ENCODE data around the gene ALKBH7. TPM values are rescaled to one million over a fixed set of nuclear protein-coding genes. Genes with fewer than 3 reads are reported as not detected.

ALKBH7 gene
- total RNA-seq (2014; rRNA removed; shearing (Covaris generic)): 20.2 and 48.5 TPM in 2 replicates
- 72.4 and 79.8 TPM in 2 replicates for polyA plus RNA-seq (2016; fragmentation: Nextera tagmentation; extraction: Ambion mirVana)

- in situ Hi-C loops (cut with MboI): no loop called here
- Histone ChIP-seq H3K27ac (peak within 1 kb of the TSS; percentile 98), H4K20me1 (ENCODE audit: insufficient read depth) (no peaks in the 10 kb centered on the region), H3K9ac (peak within 1 kb of the TSS; percentile 98), H3K9me3 (ENCODE audit: low read depth) (no peaks in the 10 kb centered on the region), H3K27me3 (replicated peaks; ENCODE audit: insufficient read depth) (no peaks in the 10 kb centered on the region), H3K4me2 (ENCODE audit: unreplicated experiment) (peak within 1 kb of the TSS; percentile 91), H3K79me2 (ENCODE audit: insufficient read depth) (no peaks in the 10 kb centered on the region), H3K9me2 (ENCODE audit: insufficient read depth) (no peaks in the 10 kb centered on the region), H3F3A (ENCODE audit: insufficient read depth) (0 out of 2 replicates have a peak, but pooled peaks cover 23% of the 10 kb centered on the region), H2AFZ (peak within 1 kb of the TSS; percentile 91), H3K36me3 (ENCODE audit: low read depth) (0 out of 2 replicates have a peak, but pooled peaks cover 2% of the 10 kb centered on the region), H3K4me1 (ENCODE audit: insufficient read depth) (peaks cover 10% of the 10 kb centered on the region), H3K4me3 (peak within 1 kb of the TSS; percentile 94)
- DNase-seq: peak; percentile 100
- 0 to 1% methylated on average over 35 to 46 of the region's 47 CpGs for WGBS, 2 experiments (ENCODE audit: low coverage in 1 of 2, low lambda C conversion rate in 2 of 2, missing lambda C conversion rate in 2 of 2)
- TF ChIP-seq EZH2phosphoT487 (IDR thresholded peaks at IDR 0.05; ENCODE audit: insufficient read depth, low read depth): no peak
- TF ChIP-seq EZH2 (IDR thresholded peaks at IDR 0.05; ENCODE audit: insufficient read depth, poor library complexity, severe bottlenecking): no peak
Observed at GRCh38 chr19:6372594-6373095, at the start of gene ALKBH7. Gene ALKBH7 (plus strand): TSS chr19:6372794. CDS start chr19:6372821, 27 bp downstream.

- in situ Hi-C loops (cut with MboI): no loop called here
- Histone ChIP-seq H3K27ac (no peak overlapping the region), H3K9me2 (ENCODE audit: insufficient read depth) (no peaks in the 10 kb centered on the region), H3K4me1 (ENCODE audit: insufficient read depth) (no peaks in the 10 kb centered on the region), H3F3A (ENCODE audit: insufficient read depth) (no peaks in the 10 kb centered on the region), H3K79me2 (ENCODE audit: insufficient read depth) (no peaks in the 10 kb centered on the region), H3K36me3 (ENCODE audit: low read depth) (no peaks in the 10 kb centered on the region), H3K4me2 (ENCODE audit: unreplicated experiment) (no peak overlapping the region), H4K20me1 (ENCODE audit: insufficient read depth) (no peaks in the 10 kb centered on the region), H3K27me3 (replicated peaks; ENCODE audit: insufficient read depth) (no peaks in the 10 kb centered on the region; the same call in 1 of the 2 replicates), H3K9ac (no peak overlapping the region), H2AFZ (no peak overlapping the region), H3K4me3 (no peak overlapping the region), H3K9me3 (ENCODE audit: low read depth) (no peaks in the 10 kb centered on the region)
- TF ChIP-seq EZH2phosphoT487 (IDR thresholded peaks at IDR 0.05; ENCODE audit: insufficient read depth, low read depth) (no peak), EZH2 (IDR thresholded peaks at IDR 0.05; ENCODE audit: insufficient read depth, poor library complexity, severe bottlenecking) (no peak)
- no peak for DNase-seq
- 83 to 91% methylated on average over 3 to 4 of the region's 4 CpGs for WGBS, 2 experiments (ENCODE audit: low coverage in 1 of 2, low lambda C conversion rate in 2 of 2, missing lambda C conversion rate in 2 of 2)
Observed at GRCh38 chr19:6324757-6325156, 47.8 kb upstream of the ALKBH7 start.

- no peaks in the 10 kb centered on the region for H3K36me3 ChIP-seq (ENCODE audit: low read depth)
- H3K4me1 ChIP-seq (ENCODE audit: insufficient read depth): no peaks in the 10 kb centered on the region
- H3K9ac ChIP-seq: no peak overlapping the region
- H3K4me2 ChIP-seq (ENCODE audit: unreplicated experiment): no peak overlapping the region
- in situ Hi-C loops (cut with MboI): no loop called here
- H2AFZ ChIP-seq: no peak overlapping the region
- no peak for DNase-seq
- H3K9me3 ChIP-seq (ENCODE audit: low read depth): no peaks in the 10 kb centered on the region
- TF ChIP-seq EZH2phosphoT487 (IDR thresholded peaks at IDR 0.05; ENCODE audit: insufficient read depth, low read depth): no peak
- no peak for TF ChIP-seq EZH2 (IDR thresholded peaks at IDR 0.05; ENCODE audit: insufficient read depth, poor library complexity, severe bottlenecking)
- no peaks in the 10 kb centered on the region for H3F3A ChIP-seq (ENCODE audit: insufficient read depth)
- H3K4me3 ChIP-seq: no peak overlapping the region
- H4K20me1 ChIP-seq (ENCODE audit: insufficient read depth): no peaks in the 10 kb centered on the region
- no peaks in the 10 kb centered on the region for H3K9me2 ChIP-seq (ENCODE audit: insufficient read depth)
- WGBS, 2 experiments (ENCODE audit: low coverage in 1 of 2, low lambda C conversion rate in 2 of 2, missing lambda C conversion rate in 2 of 2): 46 to 49% methylated on average over 4 of the region's 4 CpGs
- no peak overlapping the region for H3K27ac ChIP-seq
- no peaks in the 10 kb centered on the region for H3K79me2 ChIP-seq (ENCODE audit: insufficient read depth)
- H3K27me3 ChIP-seq (replicated peaks; ENCODE audit: insufficient read depth): no peaks in the 10 kb centered on the region; the same call in 1 of the 2 replicates
Observed at GRCh38 chr19:6325614-6326013, 47.0 kb upstream of the ALKBH7 start.

- DNase-seq: no peak
Observed at GRCh38 chr19:6326815-6327214, 45.8 kb upstream of the ALKBH7 start.

More at GRCh38 chr19:6326815-6327214, 45.8 kb upstream of the ALKBH7 start:
- no peak overlapping the region for H3K4me3 ChIP-seq
- H3K9ac ChIP-seq: no peak overlapping the region
- no peak overlapping the region for H2AFZ ChIP-seq
- no peaks in the 10 kb centered on the region for H3K79me2 ChIP-seq (ENCODE audit: insufficient read depth)
- H3K9me3 ChIP-seq (ENCODE audit: low read depth): no peaks in the 10 kb centered on the region
- H3K27me3 ChIP-seq (replicated peaks; ENCODE audit: insufficient read depth): no peaks in the 10 kb centered on the region
- in situ Hi-C loops (cut with MboI): no loop called here
- H4K20me1 ChIP-seq (ENCODE audit: insufficient read depth): no peaks in the 10 kb centered on the region
- TF ChIP-seq EZH2phosphoT487 (IDR thresholded peaks at IDR 0.05; ENCODE audit: insufficient read depth, low read depth): no peak
- no peak for TF ChIP-seq EZH2 (IDR thresholded peaks at IDR 0.05; ENCODE audit: insufficient read depth, poor library complexity, severe bottlenecking)
- no peaks in the 10 kb centered on the region for H3K9me2 ChIP-seq (ENCODE audit: insufficient read depth)
- H3F3A ChIP-seq (ENCODE audit: insufficient read depth): no peaks in the 10 kb centered on the region
- no peaks in the 10 kb centered on the region for H3K4me1 ChIP-seq (ENCODE audit: insufficient read depth)
- H3K36me3 ChIP-seq (ENCODE audit: low read depth): no peaks in the 10 kb centered on the region
- WGBS, 2 experiments (ENCODE audit: low coverage in 1 of 2, low lambda C conversion rate in 2 of 2, missing lambda C conversion rate in 2 of 2): 63 to 65% methylated on average over 5 of the region's 5 CpGs
- H3K4me2 ChIP-seq (ENCODE audit: unreplicated experiment): no peak overlapping the region
- no peak overlapping the region for H3K27ac ChIP-seq
